ENCODE measurements around the gene COG2. TPM values are rescaled to one million over a fixed set of nuclear protein-coding genes. Genes with fewer than 3 reads are reported as not detected.

The COG2 gene
- total and polyA plus RNA-seq, 2 of the 13 experiments (the other 11 are each of a cell fraction or from before 2014, with no cell fraction given): 16.8 to 36.3 TPM

DNA sequence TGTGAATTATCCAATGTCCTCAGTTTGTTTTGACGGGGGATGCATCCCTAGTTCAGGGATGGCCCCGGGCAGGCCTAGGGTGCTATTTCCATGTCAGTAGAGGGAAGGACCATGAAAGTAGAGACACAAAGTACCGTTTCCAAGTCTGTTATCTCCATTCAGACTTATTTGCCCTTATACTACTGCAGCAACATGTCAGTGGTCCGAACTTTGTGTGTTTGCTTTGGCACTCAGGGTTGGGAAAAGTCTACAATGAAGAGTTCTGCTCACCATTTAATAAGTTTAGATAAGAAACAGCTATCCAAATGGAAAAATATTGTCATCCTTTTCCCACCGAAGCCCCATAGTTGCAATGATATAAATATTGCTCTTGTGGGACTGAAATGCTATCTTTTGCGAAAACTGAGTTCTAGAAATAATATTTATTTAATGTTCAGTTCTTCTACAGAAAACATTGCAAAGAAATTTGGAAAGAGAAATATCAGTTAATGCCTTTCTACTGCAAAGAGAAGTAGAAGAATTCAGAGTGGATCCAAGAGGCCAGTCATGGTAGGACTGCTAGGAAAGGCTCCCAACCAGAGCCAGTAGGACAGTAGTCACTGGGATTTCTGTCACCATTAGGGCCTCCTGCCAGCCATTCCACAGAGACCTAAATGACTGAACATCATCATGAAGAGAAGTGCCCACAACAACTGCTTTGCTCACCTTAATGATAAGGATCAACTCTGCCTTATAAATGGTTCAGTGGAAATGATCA, 83.2 kb downstream of the COG2 start (continued):
- TF ChIP-seq, protein P1, sequence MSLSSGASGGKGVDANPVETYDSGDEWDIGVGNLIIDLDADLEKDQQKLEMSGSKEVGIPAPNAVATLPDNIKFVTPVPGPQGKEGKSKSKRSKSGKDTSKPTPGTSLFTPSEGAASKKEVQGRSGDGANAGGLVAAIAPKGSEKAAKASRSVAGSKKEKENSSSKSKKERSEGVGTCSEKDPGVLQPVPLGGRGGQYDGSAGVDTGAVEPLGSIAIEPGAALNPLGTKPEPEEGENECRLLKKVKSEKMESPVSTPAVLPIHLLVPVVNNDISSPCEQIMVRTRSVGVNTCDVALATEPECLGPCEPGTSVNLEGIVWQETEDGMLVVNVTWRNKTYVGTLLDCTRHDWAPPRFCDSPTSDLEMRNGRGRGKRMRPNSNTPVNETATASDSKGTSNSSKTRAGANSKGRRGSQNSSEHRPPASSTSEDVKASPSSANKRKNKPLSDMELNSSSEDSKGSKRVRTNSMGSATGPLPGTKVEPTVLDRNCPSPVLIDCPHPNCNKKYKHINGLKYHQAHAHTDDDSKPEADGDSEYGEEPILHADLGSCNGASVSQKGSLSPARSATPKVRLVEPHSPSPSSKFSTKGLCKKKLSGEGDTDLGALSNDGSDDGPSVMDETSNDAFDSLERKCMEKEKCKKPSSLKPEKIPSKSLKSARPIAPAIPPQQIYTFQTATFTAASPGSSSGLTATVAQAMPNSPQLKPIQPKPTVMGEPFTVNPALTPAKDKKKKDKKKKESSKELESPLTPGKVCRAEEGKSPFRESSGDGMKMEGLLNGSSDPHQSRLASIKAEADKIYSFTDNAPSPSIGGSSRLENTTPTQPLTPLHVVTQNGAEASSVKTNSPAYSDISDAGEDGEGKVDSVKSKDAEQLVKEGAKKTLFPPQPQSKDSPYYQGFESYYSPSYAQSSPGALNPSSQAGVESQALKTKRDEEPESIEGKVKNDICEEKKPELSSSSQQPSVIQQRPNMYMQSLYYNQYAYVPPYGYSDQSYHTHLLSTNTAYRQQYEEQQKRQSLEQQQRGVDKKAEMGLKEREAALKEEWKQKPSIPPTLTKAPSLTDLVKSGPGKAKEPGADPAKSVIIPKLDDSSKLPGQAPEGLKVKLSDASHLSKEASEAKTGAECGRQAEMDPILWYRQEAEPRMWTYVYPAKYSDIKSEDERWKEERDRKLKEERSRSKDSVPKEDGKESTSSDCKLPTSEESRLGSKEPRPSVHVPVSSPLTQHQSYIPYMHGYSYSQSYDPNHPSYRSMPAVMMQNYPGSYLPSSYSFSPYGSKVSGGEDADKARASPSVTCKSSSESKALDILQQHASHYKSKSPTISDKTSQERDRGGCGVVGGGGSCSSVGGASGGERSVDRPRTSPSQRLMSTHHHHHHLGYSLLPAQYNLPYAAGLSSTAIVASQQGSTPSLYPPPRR (CRISPR knock-in tag; IDR thresholded peaks at IDR 0.05; ENCODE audit: borderline replicate concordance): peak; percentile 89
- TF ChIP-seq ZNF557 (CRISPR knock-in tag; IDR thresholded peaks at IDR 0.05) (no peak), ZNF335 (CRISPR knock-in tag; IDR thresholded peaks at IDR 0.05) (no peak), LCORL (IDR thresholded peaks at IDR 0.05) (no peak), LCORL (CRISPR knock-in tag; IDR thresholded peaks at IDR 0.05) (no peak), ZNF841 (CRISPR knock-in tag; IDR thresholded peaks at IDR 0.05; ENCODE audit: borderline replicate concordance) (no peak), EED (CRISPR knock-in tag; IDR thresholded peaks at IDR 0.05) (no peak), KLF15 (CRISPR knock-in tag; IDR thresholded peaks at IDR 0.05; ENCODE audit: borderline replicate concordance) (no peak), ZNF496 (CRISPR knock-in tag; IDR thresholded peaks at IDR 0.05; ENCODE audit: insufficient replicate concordance) (no peak), SP1 (IDR thresholded peaks at IDR 0.05) (no peak), SP1 (CRISPR knock-in tag; IDR thresholded peaks at IDR 0.05) (no peak), HHEX (CRISPR knock-in tag; IDR thresholded peaks at IDR 0.05) (peak; percentile 51; the same call in 1 of the 2 replicates), PLRG1 (conservative IDR thresholded peaks at IDR 0.05) (no peak), CSRNP2 (CRISPR knock-in tag; conservative IDR thresholded peaks at IDR 0.05; ENCODE audit: low read depth) (no peak), CENPT (CRISPR knock-in tag; IDR thresholded peaks at IDR 0.05; ENCODE audit: low read depth) (no peak), GATAD1 (CRISPR knock-in tag; IDR thresholded peaks at IDR 0.05) (peak; percentile 51), FOXK1 (CRISPR knock-in tag; IDR thresholded peaks at IDR 0.05; ENCODE audit: borderline replicate concordance, low read depth) (peak; percentile 41; the same call in 1 of the 2 replicates), PHF21A (CRISPR knock-in tag; IDR thresholded peaks at IDR 0.05) (peak; percentile 83), ZNF780A (CRISPR knock-in tag; IDR thresholded peaks at IDR 0.05) (no peak), SNAPC5 (CRISPR knock-in tag; IDR thresholded peaks at IDR 0.05; ENCODE audit: borderline replicate concordance) (no peak), YEATS4 (CRISPR knock-in tag; IDR thresholded peaks at IDR 0.05; ENCODE audit: borderline replicate concordance) (no peak), ZNF883 (CRISPR knock-in tag; IDR thresholded peaks at IDR 0.05; ENCODE audit: not compliant biosample characterization) (no peak), MAZ (IDR thresholded peaks at IDR 0.05; ENCODE audit: borderline replicate concordance, low read depth, low read length) (no peak), MAZ (CRISPR knock-in tag; IDR thresholded peaks at IDR 0.05; ENCODE audit: low read depth) (no peak)
- TF ChIP-seq, protein P2, sequence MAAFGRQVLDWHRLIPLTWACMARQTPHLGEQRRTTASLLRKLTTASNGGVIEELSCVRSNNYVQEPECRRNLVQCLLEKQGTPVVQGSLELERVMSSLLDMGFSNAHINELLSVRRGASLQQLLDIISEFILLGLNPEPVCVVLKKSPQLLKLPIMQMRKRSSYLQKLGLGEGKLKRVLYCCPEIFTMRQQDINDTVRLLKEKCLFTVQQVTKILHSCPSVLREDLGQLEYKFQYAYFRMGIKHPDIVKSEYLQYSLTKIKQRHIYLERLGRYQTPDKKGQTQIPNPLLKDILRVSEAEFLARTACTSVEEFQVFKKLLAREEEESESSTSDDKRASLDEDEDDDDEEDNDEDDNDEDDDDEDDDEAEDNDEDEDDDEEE (CRISPR knock-in tag; IDR thresholded peaks at IDR 0.05): no peak
